HG03469 (cell line): ENCODE results near the gene PIF1.

Experiments
- ATAC-seq: cut with Tn5 transposase; IDR thresholded peaks from one replicate; pipeline ENCODE4 v1.9.1; 2021; ENCODE audit warnings: mild to moderate bottlenecking, moderate library complexity, moderate number of reproducible peaks; ENCODE audit not compliant: unreplicated experiment

The PIF1 gene

GRCh38 chr15:64825431-64826294 is at the start of gene PIF1:
PIF1 (minus strand) TSS chr15:64825647; CDS start chr15:64824335, 1,312 bp downstream.
- peak; percentile 55 for ATAC-seq

GRCh38 chr15:64870353-64870752 is 44.9 kb upstream of the PIF1 start:
- ATAC-seq, result no peak

GRCh38 chr15:64869501-64869900 is 44.1 kb upstream of the PIF1 start:
- ATAC-seq, result no peak

- no peak for ATAC-seq
These were observed 40.6 kb upstream of the PIF1 start for GRCh38 chr15:64865998-64866520.

GRCh38 chr15:64865126-64865997 is 39.9 kb upstream of the PIF1 start:
- ATAC-seq, result no peak

- no peak for ATAC-seq
These were observed 38.6 kb upstream of the PIF1 start for GRCh38 chr15:64864068-64864467.

GRCh38 chr15:64862408-64862807 is 37.0 kb upstream of the PIF1 start:
- no peak for ATAC-seq

GRCh38 chr15:64861960-64862359 is 36.5 kb upstream of the PIF1 start:
- ATAC-seq, result no peak

- ATAC-seq, result no peak
These were observed 35.9 kb upstream of the PIF1 start for GRCh38 chr15:64861331-64861730.

GRCh38 chr15:64859226-64859625 is 33.8 kb upstream of the PIF1 start:
- ATAC-seq, result no peak

- ATAC-seq, result no peak
These were observed 32.7 kb upstream of the PIF1 start for GRCh38 chr15:64858021-64858575.

GRCh38 chr15:64857421-64857820 is 32.0 kb upstream of the PIF1 start:
- no peak for ATAC-seq

- ATAC-seq, result no peak
These were observed 31.1 kb upstream of the PIF1 start for GRCh38 chr15:64856429-64857145.

GRCh38 chr15:64855205-64855975 is 29.9 kb upstream of the PIF1 start:
- ATAC-seq, result no peak

GRCh38 chr15:64854526-64854925 is 29.1 kb upstream of the PIF1 start:
- no peak for ATAC-seq

GRCh38 chr15:64854041-64854440 is 28.6 kb upstream of the PIF1 start:
- ATAC-seq, result no peak

GRCh38 chr15:64851503-64851840 is 26.0 kb upstream of the PIF1 start:
- ATAC-seq, result no peak

GRCh38 chr15:64850778-64851502 is 25.5 kb upstream of the PIF1 start:
- ATAC-seq, result no peak
